ENCODE measurements around the gene TXNDC15.

TXNDC15 gene

DNA sequence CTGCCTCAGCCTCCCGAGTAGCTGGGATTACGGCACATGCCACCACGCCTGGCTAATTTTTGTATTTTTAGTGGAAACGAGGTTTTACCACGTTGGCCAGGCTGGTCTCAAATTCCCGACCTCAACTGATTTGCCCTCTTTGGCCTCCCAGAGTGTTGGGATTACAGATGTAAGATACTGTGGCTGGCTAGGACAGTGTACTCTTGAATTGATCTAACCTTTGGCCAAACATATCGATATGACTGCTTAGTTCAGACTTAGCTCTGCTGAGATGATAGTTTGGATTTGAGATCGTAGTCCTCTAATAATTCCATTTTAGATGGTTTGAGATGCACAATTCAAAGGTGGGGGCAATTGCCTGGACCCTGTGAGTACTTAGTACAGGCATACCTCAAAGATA is 15.2 kb downstream of the TXNDC15 start:
- peaks cover 48% of the 10 kb centered on the region for H3K79me2 ChIP-seq (ENCODE audit: control insufficient read depth, low read length)
- H4K20me1 ChIP-seq (ENCODE audit: control insufficient read depth, insufficient read depth, low read depth, low read length) = no peaks in the 10 kb centered on the region
- H3K9me3 ChIP-seq (ENCODE audit: control insufficient read depth, insufficient read depth, low read length) = no peaks in the 10 kb centered on the region
- no peak overlapping the region for H3K4me2 ChIP-seq (ENCODE audit: low read length)
- peaks cover 18% of the 10 kb centered on the region for H3K4me1 ChIP-seq (ENCODE audit: control insufficient read depth, low read length)
- H3K27ac ChIP-seq (ENCODE audit: low read depth, low read length) = no peak overlapping the region
- H3F3A ChIP-seq (ENCODE audit: control insufficient read depth, insufficient read depth) = no peaks in the 10 kb centered on the region
- H3K4me3 ChIP-seq (ENCODE audit: low read length) = no peak overlapping the region
- TF ChIP-seq EZH2phosphoT487 (IDR thresholded peaks at IDR 0.05; ENCODE audit: borderline replicate concordance, low read length) = no peak
- TF ChIP-seq, protein P1, sequence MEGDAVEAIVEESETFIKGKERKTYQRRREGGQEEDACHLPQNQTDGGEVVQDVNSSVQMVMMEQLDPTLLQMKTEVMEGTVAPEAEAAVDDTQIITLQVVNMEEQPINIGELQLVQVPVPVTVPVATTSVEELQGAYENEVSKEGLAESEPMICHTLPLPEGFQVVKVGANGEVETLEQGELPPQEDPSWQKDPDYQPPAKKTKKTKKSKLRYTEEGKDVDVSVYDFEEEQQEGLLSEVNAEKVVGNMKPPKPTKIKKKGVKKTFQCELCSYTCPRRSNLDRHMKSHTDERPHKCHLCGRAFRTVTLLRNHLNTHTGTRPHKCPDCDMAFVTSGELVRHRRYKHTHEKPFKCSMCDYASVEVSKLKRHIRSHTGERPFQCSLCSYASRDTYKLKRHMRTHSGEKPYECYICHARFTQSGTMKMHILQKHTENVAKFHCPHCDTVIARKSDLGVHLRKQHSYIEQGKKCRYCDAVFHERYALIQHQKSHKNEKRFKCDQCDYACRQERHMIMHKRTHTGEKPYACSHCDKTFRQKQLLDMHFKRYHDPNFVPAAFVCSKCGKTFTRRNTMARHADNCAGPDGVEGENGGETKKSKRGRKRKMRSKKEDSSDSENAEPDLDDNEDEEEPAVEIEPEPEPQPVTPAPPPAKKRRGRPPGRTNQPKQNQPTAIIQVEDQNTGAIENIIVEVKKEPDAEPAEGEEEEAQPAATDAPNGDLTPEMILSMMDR (IDR thresholded peaks at IDR 0.05; ENCODE audit: low read depth, low read length, poor library complexity, severe bottlenecking) = no peak
- no peaks in the 10 kb centered on the region for H3K9me2 ChIP-seq (replicated peaks; ENCODE audit: control insufficient read depth, low read length)
- peaks cover 36% of the 10 kb centered on the region for H3K36me3 ChIP-seq (ENCODE audit: control insufficient read depth, low read length)
- no peaks in the 10 kb centered on the region for H3K27me3 ChIP-seq (ENCODE audit: control insufficient read depth, low read length)

DNA sequence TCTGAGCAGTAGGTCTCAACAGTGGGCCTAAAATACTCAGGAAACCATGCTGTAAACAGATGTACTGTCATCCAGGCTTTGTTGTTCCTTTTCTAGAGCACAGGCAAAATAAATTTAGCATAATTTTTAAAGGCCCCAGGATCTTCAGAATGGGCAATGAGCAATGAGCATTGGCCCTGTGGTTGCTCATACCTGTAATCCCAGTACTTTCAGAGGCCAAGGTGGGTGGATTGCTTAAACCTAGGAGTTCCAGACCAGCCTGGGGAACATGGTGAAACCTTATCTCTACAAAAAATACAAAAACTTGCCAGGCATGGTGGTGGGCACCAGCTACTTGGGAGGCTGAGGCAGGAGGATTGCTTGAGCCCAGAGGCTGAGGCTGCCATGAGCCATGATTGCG is 17.3 kb downstream of the TXNDC15 start:
- no peaks in the 10 kb centered on the region for H4K20me1 ChIP-seq (ENCODE audit: control insufficient read depth, insufficient read depth, low read depth, low read length)
- H3F3A ChIP-seq (ENCODE audit: control insufficient read depth, insufficient read depth) = no peaks in the 10 kb centered on the region; the same call in 1 of the 2 replicates
- no peak for TF ChIP-seq EZH2phosphoT487 (IDR thresholded peaks at IDR 0.05; ENCODE audit: borderline replicate concordance, low read length)
- TF ChIP-seq, protein P1 (IDR thresholded peaks at IDR 0.05; ENCODE audit: low read depth, low read length, poor library complexity, severe bottlenecking) = no peak
- no peaks in the 10 kb centered on the region for H3K9me2 ChIP-seq (replicated peaks; ENCODE audit: control insufficient read depth, low read length)
- no peaks in the 10 kb centered on the region for H3K27me3 ChIP-seq (ENCODE audit: control insufficient read depth, low read length)
- peaks cover 28% of the 10 kb centered on the region for H3K4me1 ChIP-seq (ENCODE audit: control insufficient read depth, low read length)
- no peak overlapping the region for H3K4me2 ChIP-seq (ENCODE audit: low read length)
- peaks cover 28% of the 10 kb centered on the region for H3K79me2 ChIP-seq (ENCODE audit: control insufficient read depth, low read length)
- peaks cover 50% of the 10 kb centered on the region for H3K36me3 ChIP-seq (ENCODE audit: control insufficient read depth, low read length)
- no peak overlapping the region for H3K4me3 ChIP-seq (ENCODE audit: low read length)
- no peaks in the 10 kb centered on the region for H3K9me3 ChIP-seq (ENCODE audit: control insufficient read depth, insufficient read depth, low read length)
- no peak overlapping the region for H3K27ac ChIP-seq (ENCODE audit: low read depth, low read length)

DNA sequence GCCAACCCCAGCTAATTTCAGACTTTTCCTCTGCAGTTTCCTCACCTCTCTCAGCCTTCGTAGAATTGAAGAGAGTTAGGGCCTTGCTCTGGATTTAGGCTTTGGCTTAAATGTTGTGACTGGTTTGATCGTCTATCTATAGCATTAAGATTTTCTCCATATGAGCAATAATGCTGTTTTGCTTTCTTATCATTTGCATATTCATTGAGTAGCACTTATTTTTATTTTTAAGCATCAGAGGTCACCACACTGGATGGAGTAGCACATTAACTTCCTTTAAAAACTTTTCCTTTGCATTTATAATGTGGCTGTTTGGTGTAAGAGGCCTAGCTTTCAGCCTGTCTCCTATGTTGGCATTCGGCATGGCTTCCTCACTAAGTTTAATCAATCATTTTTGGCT is 18.1 kb downstream of the TXNDC15 start:
- peak overlapping the region; percentile 2; the same call in 1 of the 2 replicates for H3K4me2 ChIP-seq (ENCODE audit: low read length)
- no peaks in the 10 kb centered on the region for H4K20me1 ChIP-seq (ENCODE audit: control insufficient read depth, insufficient read depth, low read depth, low read length)
- H3K79me2 ChIP-seq (ENCODE audit: control insufficient read depth, low read length) = peaks cover 23% of the 10 kb centered on the region
- peaks cover 50% of the 10 kb centered on the region for H3K36me3 ChIP-seq (ENCODE audit: control insufficient read depth, low read length)
- H3K4me3 ChIP-seq (ENCODE audit: low read length) = no peak overlapping the region
- peaks cover 28% of the 10 kb centered on the region for H3K4me1 ChIP-seq (ENCODE audit: control insufficient read depth, low read length)
- no peaks in the 10 kb centered on the region for H3K27me3 ChIP-seq (ENCODE audit: control insufficient read depth, low read length)
- H3K9me2 ChIP-seq (replicated peaks; ENCODE audit: control insufficient read depth, low read length) = no peaks in the 10 kb centered on the region
- H3K9me3 ChIP-seq (ENCODE audit: control insufficient read depth, insufficient read depth, low read length) = no peaks in the 10 kb centered on the region
- H3F3A ChIP-seq (ENCODE audit: control insufficient read depth, insufficient read depth) = no peaks in the 10 kb centered on the region; the same call in 1 of the 2 replicates
- H3K27ac ChIP-seq (ENCODE audit: low read depth, low read length) = no peak overlapping the region
- no peak for TF ChIP-seq EZH2phosphoT487 (IDR thresholded peaks at IDR 0.05; ENCODE audit: borderline replicate concordance, low read length)
- TF ChIP-seq, protein P1 (IDR thresholded peaks at IDR 0.05; ENCODE audit: low read depth, low read length, poor library complexity, severe bottlenecking) = no peak
